Mesenchymal stem cell (in vitro differentiated cells and primary cell): ENCODE results near the gene SPOCK3.

Experiments
- DNase-seq: peaks from one replicate; pipeline ENCODE4 v3.0.0-alpha.2; 2013
- H2AFZ ChIP-seq: one replicate; pipeline ENCODE4 v1.6.1; 2013; ENCODE audit warnings: low read depth, mild to moderate bottlenecking, control low read depth, inconsistent platforms, low read length, moderate library complexity
- H2AK5ac ChIP-seq: 2 replicates; pipeline ENCODE4 v1.6.1; 2013; ENCODE audit warnings: low read length, moderate library complexity, mild to moderate bottlenecking, inconsistent platforms; ENCODE audit not compliant: severe bottlenecking
- H2BK120ac ChIP-seq: one replicate; pipeline ENCODE4 v1.6.1; 2013; ENCODE audit warnings: low read depth, mild to moderate bottlenecking, inconsistent platforms, low read length, moderate library complexity
- H2BK12ac ChIP-seq, 2 experiments: one replicate each; pipeline ENCODE4 v1.6.1; 2013; ENCODE audit warnings: inconsistent platforms in 2 of 2, low read length in 2 of 2, mild to moderate bottlenecking in 2 of 2, moderate library complexity in 2 of 2, control low read depth in 1 of 2
- H2BK15ac ChIP-seq: one replicate; pipeline ENCODE4 v1.6.1; 2013; ENCODE audit warnings: mild to moderate bottlenecking, low read depth, inconsistent platforms; ENCODE audit not compliant: poor library complexity, severe bottlenecking
- H2BK5ac ChIP-seq: 2 replicates; pipeline ENCODE4 v1.6.1; 2013; ENCODE audit warnings: low read depth, mild to moderate bottlenecking, low read length, control low read depth, inconsistent platforms; ENCODE audit not compliant: poor library complexity, severe bottlenecking
- H3K14ac ChIP-seq, 2 experiments: one replicate each; pipeline ENCODE4 v1.6.1; 2013; ENCODE audit warnings: inconsistent platforms in 2 of 2, low read length in 2 of 2, control low read depth in 1 of 2, mild to moderate bottlenecking in 1 of 2, moderate library complexity in 1 of 2
- H3K18ac ChIP-seq, 2 experiments: one replicate each; pipeline ENCODE4 v1.6.1; 2013; ENCODE audit warnings: inconsistent platforms in 2 of 2, low read length in 2 of 2, control low read depth in 1 of 2, low read depth in 1 of 2, mild to moderate bottlenecking in 1 of 2
- H3K23ac ChIP-seq, 2 experiments: one replicate each; pipeline ENCODE4 v1.6.1; 2013; ENCODE audit warnings: inconsistent platforms in 2 of 2, low read length in 2 of 2, mild to moderate bottlenecking in 2 of 2, moderate library complexity in 2 of 2, control low read depth in 1 of 2
- H3K27ac ChIP-seq: 2 replicates; pipeline ENCODE4 v1.5.1; 2013; ENCODE audit warnings: mild to moderate bottlenecking, moderate library complexity, low read length, control low read depth, inconsistent platforms; ENCODE audit not compliant: poor library complexity, severe bottlenecking
- H3K27me3 ChIP-seq, 2 experiments: 2 replicates each; pipeline versions ENCODE4 v1.6.1 to v1.7.0; 2013; ENCODE audit warnings: low read length in 2 of 2, mild to moderate bottlenecking in 2 of 2, moderate library complexity in 2 of 2, control low read depth in 1 of 2, inconsistent platforms in 1 of 2; ENCODE audit not compliant: control insufficient read depth in 1 of 2, insufficient read depth in 1 of 2
- H3K36me3 ChIP-seq, 2 experiments: 2 replicates each; pipeline versions ENCODE4 v1.6.1 to v1.7.0; 2013; ENCODE audit warnings: low read length in 2 of 2, control low read depth in 1 of 2, inconsistent platforms in 1 of 2, low read depth in 1 of 2, mild to moderate bottlenecking in 1 of 2; ENCODE audit not compliant: insufficient read depth in 2 of 2, control insufficient read depth in 1 of 2
- H3K4ac ChIP-seq, 2 experiments: one replicate each; pipeline ENCODE4 v1.6.1; 2013; ENCODE audit warnings: inconsistent platforms in 2 of 2, low read length in 2 of 2, mild to moderate bottlenecking in 2 of 2, moderate library complexity in 2 of 2, control low read depth in 1 of 2, low read depth in 1 of 2
- H3K4me1 ChIP-seq: 2 replicates; pipeline ENCODE4 v1.6.1; 2013; ENCODE audit warnings: low read depth, low read length, control low read depth; ENCODE audit not compliant: control insufficient read depth, insufficient read depth
- H3K4me2 ChIP-seq: 2 replicates; pipeline ENCODE4 v1.6.1; 2013; ENCODE audit warnings: low read length, mild to moderate bottlenecking, inconsistent platforms; ENCODE audit not compliant: poor library complexity, severe bottlenecking
- H3K4me3 ChIP-seq, 2 experiments: 2 replicates each; pipeline versions ENCODE4 v1.5.1 to v1.7.0; 2013; ENCODE audit warnings: low read length in 2 of 2, mild to moderate bottlenecking in 2 of 2, control low read depth in 1 of 2, low read depth in 1 of 2; ENCODE audit not compliant: insufficient read depth in 1 of 2
- H3K79me1 ChIP-seq: replicated peaks from 2 replicates; pipeline ENCODE4 v1.6.1; 2013; ENCODE audit warnings: mild to moderate bottlenecking, control low read depth, low read length, inconsistent platforms; ENCODE audit not compliant: poor library complexity, severe bottlenecking
- H3K9ac ChIP-seq: 2 replicates; pipeline ENCODE4 v1.7.0; 2013; ENCODE audit warnings: mild to moderate bottlenecking, low read length, moderate library complexity
- H3K9me3 ChIP-seq: 2 replicates; pipeline ENCODE4 v1.7.0; 2013; ENCODE audit warnings: mild to moderate bottlenecking, low read length; ENCODE audit not compliant: control insufficient read depth
- H4K8ac ChIP-seq: one replicate; pipeline ENCODE4 v1.6.1; 2013; ENCODE audit warnings: inconsistent platforms, mild to moderate bottlenecking, low read length, moderate library complexity
- H4K91ac ChIP-seq: one replicate; pipeline ENCODE4 v1.6.1; 2013; ENCODE audit warnings: mild to moderate bottlenecking, low read length, inconsistent platforms
- WGBS: methylation state at CpG from one replicate; pipeline ENCODE4 v1.1.7; 2013; ENCODE audit warnings: mixed read lengths; 5-methylcytosine and 5-hydroxymethylcytosine counted together

The SPOCK3 gene

GRCh38 chr4:167021545-167022155 is 212.6 kb downstream of the SPOCK3 start:
- 33% methylated on average over 8 of the region's 11 CpGs for WGBS
- H2BK15ac ChIP-seq: no peak overlapping the region
- H2AK5ac ChIP-seq: no peak overlapping the region
- H3K18ac ChIP-seq: no peak overlapping the region
- no peak overlapping the region for H3K23ac ChIP-seq
- no peak overlapping the region for H4K91ac ChIP-seq
- no peak overlapping the region for H2AFZ ChIP-seq
- no peak overlapping the region for H4K8ac ChIP-seq
- no peak overlapping the region for H3K27ac ChIP-seq
- H3K27me3 ChIP-seq: no peaks in the 10 kb centered on the region
- no peaks in the 10 kb centered on the region for H3K9me3 ChIP-seq
- no peak overlapping the region for H3K14ac ChIP-seq
- H2BK5ac ChIP-seq: no peak overlapping the region
- H3K79me1 ChIP-seq: no peaks in the 10 kb centered on the region
- no peak overlapping the region for H2BK12ac ChIP-seq
- no peak overlapping the region for H3K9ac ChIP-seq
- H3K4me3 ChIP-seq: no peak overlapping the region
- no peak overlapping the region for H3K4ac ChIP-seq
- no peak overlapping the region for H2BK120ac ChIP-seq
- H3K36me3 ChIP-seq: no peaks in the 10 kb centered on the region
- no peaks in the 10 kb centered on the region for H3K4me1 ChIP-seq
- no peak overlapping the region for H3K4me2 ChIP-seq
- peak; percentile 63 for DNase-seq

DNA sequence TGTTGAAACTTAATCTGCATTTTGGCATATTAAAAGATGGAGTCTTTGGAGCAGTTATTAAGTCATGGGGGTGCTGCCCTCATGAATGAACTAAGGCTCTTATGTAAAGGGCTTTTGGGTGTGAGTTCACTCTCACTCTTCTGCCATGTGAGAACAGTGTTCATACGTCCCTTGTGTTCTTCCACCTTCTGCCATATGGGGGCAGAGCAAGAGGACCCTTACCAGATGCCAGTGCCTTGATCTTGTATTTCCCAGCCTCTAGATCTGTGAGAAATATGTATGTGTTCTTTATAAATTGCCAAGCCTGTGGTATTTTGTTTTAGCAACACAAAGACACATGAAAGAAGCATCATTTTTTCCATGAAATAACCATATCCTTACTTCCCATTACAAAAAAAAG is 213.9 kb downstream of the SPOCK3 start:
- no peak overlapping the region for H3K4ac ChIP-seq
- H2AFZ ChIP-seq: no peak overlapping the region
- no peaks in the 10 kb centered on the region for H3K4me1 ChIP-seq
- no peak overlapping the region for H4K8ac ChIP-seq
- H3K23ac ChIP-seq: no peak overlapping the region
- H2BK120ac ChIP-seq: no peak overlapping the region
- no peak overlapping the region for H2AK5ac ChIP-seq
- H3K4me3 ChIP-seq: no peak overlapping the region
- no peaks in the 10 kb centered on the region for H3K79me1 ChIP-seq
- H3K4me2 ChIP-seq: no peak overlapping the region
- no peak overlapping the region for H2BK5ac ChIP-seq
- no peak overlapping the region for H3K27ac ChIP-seq
- 33% methylated on average over 1 of the region's 1 CpG for WGBS
- H4K91ac ChIP-seq: no peak overlapping the region
- H2BK12ac ChIP-seq: no peak overlapping the region
- DNase-seq: peak; percentile 18
- no peak overlapping the region for H3K9ac ChIP-seq
- no peaks in the 10 kb centered on the region for H3K27me3 ChIP-seq
- no peak overlapping the region for H3K14ac ChIP-seq
- no peaks in the 10 kb centered on the region for H3K36me3 ChIP-seq
- no peak overlapping the region for H3K18ac ChIP-seq
- no peaks in the 10 kb centered on the region for H3K9me3 ChIP-seq
- H2BK15ac ChIP-seq: no peak overlapping the region

- Histone ChIP-seq H4K8ac (no peak overlapping the region), H2BK5ac (no peak overlapping the region), H3K23ac (no peak overlapping the region), H3K79me1 (no peaks in the 10 kb centered on the region), H3K9ac (no peak overlapping the region), H2AK5ac (no peak overlapping the region), H4K91ac (no peak overlapping the region), H3K9me3 (no peaks in the 10 kb centered on the region), H3K27me3 (no peaks in the 10 kb centered on the region), H3K4me3 (no peak overlapping the region), H3K36me3 (no peaks in the 10 kb centered on the region), H3K14ac (no peak overlapping the region), H3K4me1 (no peaks in the 10 kb centered on the region), H3K18ac (no peak overlapping the region), H3K4ac (no peak overlapping the region), H2AFZ (no peak overlapping the region), H3K27ac (no peak overlapping the region), H2BK15ac (no peak overlapping the region), H2BK12ac (no peak overlapping the region), H2BK120ac (no peak overlapping the region), H3K4me2 (no peak overlapping the region)
- no peak for DNase-seq
Observed at GRCh38 chr4:167014944-167015343, 219.3 kb downstream of the SPOCK3 start.

- 83% methylated on average over 4 of the region's 4 CpGs for WGBS
- no peaks in the 10 kb centered on the region for H3K4me1 ChIP-seq
- no peak overlapping the region for H4K8ac ChIP-seq
- H3K18ac ChIP-seq: no peak overlapping the region
- no peak overlapping the region for H3K27ac ChIP-seq
- no peak overlapping the region for H3K4me3 ChIP-seq
- H3K27me3 ChIP-seq: no peaks in the 10 kb centered on the region
- H3K4ac ChIP-seq: no peak overlapping the region
- no peaks in the 10 kb centered on the region for H3K36me3 ChIP-seq
- H2AK5ac ChIP-seq: no peak overlapping the region
- no peak overlapping the region for H3K23ac ChIP-seq
- H2BK5ac ChIP-seq: no peak overlapping the region
- H3K9me3 ChIP-seq: no peaks in the 10 kb centered on the region
- no peaks in the 10 kb centered on the region for H3K79me1 ChIP-seq
- no peak overlapping the region for H2BK120ac ChIP-seq
- H2AFZ ChIP-seq: no peak overlapping the region
- H4K91ac ChIP-seq: no peak overlapping the region
- no peak overlapping the region for H2BK15ac ChIP-seq
- no peak overlapping the region for H3K4me2 ChIP-seq
- no peak for DNase-seq
- H3K9ac ChIP-seq: no peak overlapping the region
- H3K14ac ChIP-seq: no peak overlapping the region
- no peak overlapping the region for H2BK12ac ChIP-seq
Observed at GRCh38 chr4:167003326-167003725, 231.0 kb downstream of the SPOCK3 start.
